Calu3 (cell line): ENCODE data around the gene FAT4. TPM values are rescaled to one million over a fixed set of nuclear protein-coding genes. Genes with fewer than 3 reads are reported as not detected.

Source experiments
- BruUV-seq: library from RNA; stranded (reverse); fragments of 400-500 nt; replicated peaks from 2 replicates; lab custom pipeline; 2021; lab: Mats Ljungman, UMichigan
- CTCF ChIA-PET: fragments of 300-600 bp; sonication (Branson Sonifier 250); formaldehyde crosslinking; loops from one replicate; lab custom pipeline; 2022; ENCODE audit warnings: antibody characterized with exemption; lab: Charles Lee
- DNase-seq: peaks from one replicate; pipeline ENCODE4 v3.0.0; 2022
- H3K27ac Mint-ChIP-seq: one replicate; pipeline ENCODE4 v1.8.0; 2022; ENCODE audit warnings: mixed read lengths; ENCODE audit not compliant: unreplicated experiment
- H3K27me3 Mint-ChIP-seq: one replicate; pipeline ENCODE4 v1.8.0; 2022; ENCODE audit warnings: mixed read lengths; ENCODE audit not compliant: unreplicated experiment
- H3K36me3 Mint-ChIP-seq: one replicate; pipeline ENCODE4 v1.8.0; 2022; ENCODE audit warnings: mild to moderate bottlenecking, moderate library complexity, mixed read lengths; ENCODE audit not compliant: insufficient read depth, unreplicated experiment
- H3K4me1 Mint-ChIP-seq: one replicate; pipeline ENCODE4 v1.8.0; 2022; ENCODE audit warnings: mild to moderate bottlenecking, low read depth, mixed read lengths; ENCODE audit not compliant: unreplicated experiment
- H3K4me3 Mint-ChIP-seq: one replicate; pipeline ENCODE4 v1.8.0; 2022; ENCODE audit warnings: mild to moderate bottlenecking, low read depth, moderate library complexity, mixed read lengths; ENCODE audit not compliant: unreplicated experiment
- H3K9me3 Mint-ChIP-seq: one replicate; pipeline ENCODE4 v1.8.0; 2022; ENCODE audit warnings: low read depth, mixed read lengths; ENCODE audit not compliant: unreplicated experiment
- intact Hi-C: fragments of 100-400 bp; cut with micrococcal nuclease; formaldehyde crosslinking; loops from one replicate; pipeline ENCODE4 v1.10.0; 2022; ENCODE audit not compliant: unreplicated experiment
- total RNA-seq: library from RNA; stranded (reverse); gene quantifications from 2 replicates; pipeline ENCODE4 v1.2.3, GENCODE V29; 2022
- TF ChIP-seq, protein P1 (sequence below): fragments of 200-600 bp; IDR thresholded peaks from one replicate; pipeline ENCODE4 v1.8.0; 2022; ENCODE audit warnings: antibody characterized with exemption; ENCODE audit not compliant: unreplicated experiment

The FAT4 gene
- total RNA-seq, 1 experiment from 2014 or later, result 4.6 TPM

DNA sequence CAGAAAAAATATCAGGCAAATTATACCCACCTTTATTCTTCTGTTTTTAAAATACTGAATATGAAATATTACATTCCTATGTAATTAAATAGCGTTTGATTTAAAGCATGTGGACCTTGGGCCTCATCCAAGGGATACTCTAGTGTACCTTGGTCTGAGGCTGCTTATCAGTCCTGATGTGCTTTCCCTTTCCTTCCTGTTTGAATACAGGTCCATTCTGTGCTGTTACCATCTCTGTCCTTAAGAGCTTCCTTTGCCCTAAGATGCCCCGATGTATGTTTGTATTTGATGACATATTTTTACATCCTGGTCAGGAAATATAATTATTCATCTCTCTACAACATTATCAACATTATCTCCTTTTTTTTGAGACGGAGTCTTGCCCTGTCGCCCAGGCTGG is 24.1 kb downstream of the FAT4 start:
- BruUV-seq, result no TSS peak
- Mint-ChIP-seq H3K4me3 (no peak overlapping the region), H3K9me3 (no peaks in the 10 kb centered on the region), H3K4me1 (peaks cover 15% of the 10 kb centered on the region), H3K27me3 (no peaks in the 10 kb centered on the region), H3K36me3 (no peaks in the 10 kb centered on the region), H3K27ac (no peak overlapping the region)
- TF ChIP-seq, protein P1, sequence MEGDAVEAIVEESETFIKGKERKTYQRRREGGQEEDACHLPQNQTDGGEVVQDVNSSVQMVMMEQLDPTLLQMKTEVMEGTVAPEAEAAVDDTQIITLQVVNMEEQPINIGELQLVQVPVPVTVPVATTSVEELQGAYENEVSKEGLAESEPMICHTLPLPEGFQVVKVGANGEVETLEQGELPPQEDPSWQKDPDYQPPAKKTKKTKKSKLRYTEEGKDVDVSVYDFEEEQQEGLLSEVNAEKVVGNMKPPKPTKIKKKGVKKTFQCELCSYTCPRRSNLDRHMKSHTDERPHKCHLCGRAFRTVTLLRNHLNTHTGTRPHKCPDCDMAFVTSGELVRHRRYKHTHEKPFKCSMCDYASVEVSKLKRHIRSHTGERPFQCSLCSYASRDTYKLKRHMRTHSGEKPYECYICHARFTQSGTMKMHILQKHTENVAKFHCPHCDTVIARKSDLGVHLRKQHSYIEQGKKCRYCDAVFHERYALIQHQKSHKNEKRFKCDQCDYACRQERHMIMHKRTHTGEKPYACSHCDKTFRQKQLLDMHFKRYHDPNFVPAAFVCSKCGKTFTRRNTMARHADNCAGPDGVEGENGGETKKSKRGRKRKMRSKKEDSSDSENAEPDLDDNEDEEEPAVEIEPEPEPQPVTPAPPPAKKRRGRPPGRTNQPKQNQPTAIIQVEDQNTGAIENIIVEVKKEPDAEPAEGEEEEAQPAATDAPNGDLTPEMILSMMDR, result no peak
- DNase-seq, result no peak
- CTCF ChIA-PET, result interaction anchor here (0.6 kb wide), 1 partner anchor 361 kb away, joined by 4 read pairs; no protein-coding TSS in a partner anchor
- intact Hi-C loops, result no loop called here

DNA sequence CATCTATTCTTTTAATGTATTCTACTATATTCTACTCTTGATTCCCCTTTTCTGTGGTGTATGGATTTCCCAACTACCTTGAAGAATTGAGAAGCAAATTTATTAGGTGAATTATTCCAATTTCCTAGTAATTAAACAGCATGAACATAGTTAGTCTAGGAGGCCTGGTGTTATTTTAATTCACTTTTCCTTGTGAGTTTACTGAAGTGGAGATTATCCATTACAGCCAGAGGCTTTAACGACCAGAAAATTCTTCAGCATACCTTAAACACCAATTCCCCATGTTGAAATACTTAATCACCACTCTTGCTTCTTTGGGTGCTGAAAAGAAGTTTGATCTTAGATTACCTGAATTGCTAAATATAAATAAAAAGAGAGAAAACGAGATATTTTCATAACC is 29.4 kb downstream of the FAT4 start:
- no peak overlapping the region for H3K4me3 Mint-ChIP-seq
- DNase-seq, result no peak
- CTCF ChIA-PET, result no interaction called here
- no peaks in the 10 kb centered on the region for H3K36me3 Mint-ChIP-seq
- no TSS peak for BruUV-seq
- intact Hi-C loops, result no loop called here
- H3K27me3 Mint-ChIP-seq, result no peaks in the 10 kb centered on the region
- H3K27ac Mint-ChIP-seq, result no peak overlapping the region
- no peaks in the 10 kb centered on the region for H3K9me3 Mint-ChIP-seq
- H3K4me1 Mint-ChIP-seq, result peaks cover under 1% of the 10 kb centered on the region
- TF ChIP-seq, protein P1, result no peak

- no TSS peak for BruUV-seq
- no peak for DNase-seq
- Mint-ChIP-seq H3K27ac (no peak overlapping the region), H3K4me3 (no peak overlapping the region), H3K27me3 (no peaks in the 10 kb centered on the region), H3K9me3 (no peaks in the 10 kb centered on the region), H3K4me1 (no peaks in the 10 kb centered on the region), H3K36me3 (no peaks in the 10 kb centered on the region)
- CTCF ChIA-PET, result no interaction called here
- TF ChIP-seq, protein P1, result no peak
- intact Hi-C loops, result no loop called here
These were observed 31.9 kb downstream of the FAT4 start for GRCh38 chr4:125346616-125347015.

- TF ChIP-seq, protein P1, result no peak
- intact Hi-C loops, result no loop called here
- no peaks in the 10 kb centered on the region for H3K27me3 Mint-ChIP-seq
- no TSS peak for BruUV-seq
- H3K4me3 Mint-ChIP-seq, result no peak overlapping the region
- no peaks in the 10 kb centered on the region for H3K4me1 Mint-ChIP-seq
- CTCF ChIA-PET, result no interaction called here
- no peaks in the 10 kb centered on the region for H3K36me3 Mint-ChIP-seq
- H3K27ac Mint-ChIP-seq, result no peak overlapping the region
- H3K9me3 Mint-ChIP-seq, result no peaks in the 10 kb centered on the region
- no peak for DNase-seq
These were observed 35.8 kb downstream of the FAT4 start for GRCh38 chr4:125350470-125351135.
